Activated naive CD8-positive, alpha-beta T cell treated with anti-CD3 and anti-CD28 coated beads, Interleukin-2, amount 50 U/mL, for 16 hours (primary cell): ENCODE results near the gene EEF2K.
"Not testable (repeated sequence)": the region's sequence is repeated elsewhere in the genome, so short reads cannot be mapped to it uniquely, and the experiment has no call there.

Experiments used
- DNase-seq: peaks from one replicate; pipeline ENCODE4 v3.0.0-alpha.2; 2020; ENCODE audit warnings: low read depth, low spot score

The EEF2K gene

DNA sequence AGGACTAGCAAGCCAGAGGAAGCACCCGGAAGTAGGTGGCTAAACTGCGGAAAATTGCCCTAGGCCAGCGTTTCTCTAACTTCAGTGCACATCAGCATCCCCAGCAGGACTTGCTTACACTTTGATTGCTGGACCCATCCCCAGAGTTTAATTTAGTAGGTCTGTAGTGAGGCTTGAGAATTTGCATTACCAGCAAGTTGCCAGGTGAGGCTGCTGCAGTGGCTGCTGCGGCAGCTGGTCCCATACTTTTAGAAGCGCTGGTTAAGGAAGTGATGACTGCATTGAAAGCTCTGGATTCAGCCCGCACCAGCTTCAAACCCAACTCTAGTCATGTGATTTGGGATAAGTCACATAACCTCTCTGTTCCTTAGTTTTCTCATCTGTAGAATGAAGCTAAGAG is 4.2 kb downstream of the EEF2K start:
- DNase-seq = no peak

DNA sequence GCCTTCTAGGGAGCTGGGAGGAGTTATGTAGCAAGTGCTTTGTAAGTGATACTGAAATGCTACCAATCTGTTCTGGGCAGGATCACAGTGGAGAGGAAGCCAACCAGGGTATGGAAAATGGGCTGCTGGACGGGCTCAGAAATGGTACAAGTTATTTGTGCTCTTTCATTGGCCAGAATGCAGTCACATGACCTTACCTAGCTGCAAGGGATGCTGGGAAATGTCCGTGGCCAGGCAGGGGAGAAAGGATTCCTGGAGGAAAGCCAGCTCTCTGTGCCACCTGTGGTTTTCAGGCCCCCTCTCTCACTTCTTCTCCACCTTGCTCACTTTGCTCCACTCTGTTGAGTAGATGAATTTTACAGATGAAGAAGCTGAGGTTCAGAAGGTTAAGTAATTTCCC is 4.8 kb downstream of the EEF2K start:
- DNase-seq = no peak

DNA sequence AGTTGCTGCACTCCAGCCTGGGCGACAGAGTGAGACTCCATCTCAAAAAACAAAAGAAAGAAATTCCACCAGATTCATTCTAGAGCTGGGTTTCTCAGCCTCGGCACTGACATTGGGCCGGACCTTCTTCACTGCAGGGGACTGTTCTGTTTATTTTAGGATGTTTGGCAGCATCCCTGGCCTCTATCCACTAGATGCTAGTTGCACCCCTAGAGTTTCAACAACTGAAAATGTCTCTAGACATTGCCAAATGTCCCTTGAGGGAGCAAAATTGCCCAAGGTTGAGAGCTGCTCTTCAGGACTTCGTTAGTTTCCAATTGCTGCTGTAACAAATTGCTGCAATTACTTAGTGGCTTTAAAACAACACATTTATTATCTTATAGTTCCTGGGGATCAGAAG is 7.2 kb downstream of the EEF2K start:
- no peak for DNase-seq

DNA sequence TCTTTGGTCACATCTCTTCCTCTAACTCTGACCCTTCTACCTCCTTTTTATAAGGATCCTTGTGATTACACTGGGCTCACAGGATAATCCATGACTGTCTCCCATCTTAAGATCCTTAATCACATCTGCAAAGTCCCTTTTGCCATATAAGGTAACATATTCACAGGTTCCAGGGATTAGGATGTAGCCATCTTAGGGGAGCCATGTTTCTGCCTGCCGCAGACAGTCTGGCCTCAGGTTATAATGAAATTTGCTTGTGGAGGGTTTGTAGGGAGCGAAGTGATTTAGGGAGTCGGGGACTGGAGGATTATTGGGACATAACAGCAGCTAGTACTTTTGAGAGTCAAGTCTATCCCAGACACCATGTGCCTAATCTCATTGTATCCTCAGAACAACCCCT is 7.7 kb downstream of the EEF2K start:
- DNase-seq = no peak

DNA sequence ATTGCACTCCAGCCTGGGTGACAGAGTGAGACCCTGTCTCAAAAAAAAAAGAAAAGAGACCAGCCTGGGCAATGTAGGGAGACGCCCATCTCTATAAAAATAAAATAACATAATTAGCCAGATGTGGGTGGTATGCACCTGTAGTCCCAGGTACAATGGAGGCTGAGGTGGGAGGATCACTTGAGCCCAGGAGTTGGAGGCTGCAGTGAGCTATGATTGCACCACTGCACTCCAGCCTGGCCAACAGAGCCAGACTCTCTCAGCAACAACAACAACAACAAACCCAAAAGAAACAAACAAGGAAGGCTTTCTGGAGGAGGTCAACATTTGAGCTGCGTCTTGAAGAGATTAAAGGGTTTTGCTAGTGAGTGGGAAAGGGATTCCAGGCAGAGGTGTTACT is 8.3 kb downstream of the EEF2K start:
- no peak for DNase-seq

DNA sequence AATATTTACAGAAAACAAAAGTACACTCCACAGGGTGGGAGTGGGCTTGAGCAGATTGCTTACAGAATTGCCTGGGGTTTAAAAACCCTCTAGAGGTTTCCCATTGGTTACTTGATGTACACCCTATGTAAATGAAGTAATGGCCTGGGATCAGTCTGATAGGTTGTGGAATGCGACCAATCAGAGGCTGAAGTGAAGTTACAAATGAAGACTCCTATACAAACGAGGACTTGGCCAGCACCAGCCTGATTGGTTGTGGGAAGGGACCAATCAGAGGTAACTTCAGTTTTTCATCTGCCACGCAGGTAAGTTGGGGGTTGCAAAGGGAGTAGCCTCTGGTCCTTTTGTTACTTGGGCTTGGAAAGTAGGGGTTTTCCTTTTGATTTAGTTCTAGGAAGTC is 8.8 kb downstream of the EEF2K start:
- no peak for DNase-seq

DNA sequence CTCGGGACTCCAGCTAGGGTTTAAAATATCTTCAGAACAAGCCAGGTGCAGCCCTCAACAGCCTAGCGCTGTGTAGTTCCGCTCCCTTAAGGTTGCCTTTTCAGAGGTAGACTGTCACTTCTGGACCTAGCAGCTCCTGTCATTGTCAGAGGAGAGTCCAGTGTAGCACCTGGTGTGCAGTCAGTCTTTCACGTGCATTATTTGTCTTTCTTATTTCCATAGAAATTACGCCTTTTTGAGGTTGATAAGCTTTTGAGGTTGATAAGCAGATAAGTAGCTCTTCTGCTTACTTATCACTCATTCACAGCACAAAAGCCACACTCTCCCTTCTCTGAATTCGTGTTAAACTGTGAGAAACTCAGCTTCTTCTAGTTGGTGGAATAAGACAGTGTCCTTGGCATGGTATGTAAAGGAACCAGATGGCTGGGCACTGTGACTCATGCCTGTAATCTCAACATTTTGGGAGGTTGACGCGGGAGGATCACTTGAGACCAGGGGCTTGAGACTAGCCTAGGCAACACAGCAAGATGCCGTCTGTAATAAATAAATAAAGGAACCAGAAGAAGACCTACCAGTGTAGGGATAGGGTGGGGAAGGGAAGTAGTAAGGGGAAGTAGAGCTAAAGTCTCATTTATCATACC is 10.2 kb downstream of the EEF2K start:
- DNase-seq = no peak

DNA sequence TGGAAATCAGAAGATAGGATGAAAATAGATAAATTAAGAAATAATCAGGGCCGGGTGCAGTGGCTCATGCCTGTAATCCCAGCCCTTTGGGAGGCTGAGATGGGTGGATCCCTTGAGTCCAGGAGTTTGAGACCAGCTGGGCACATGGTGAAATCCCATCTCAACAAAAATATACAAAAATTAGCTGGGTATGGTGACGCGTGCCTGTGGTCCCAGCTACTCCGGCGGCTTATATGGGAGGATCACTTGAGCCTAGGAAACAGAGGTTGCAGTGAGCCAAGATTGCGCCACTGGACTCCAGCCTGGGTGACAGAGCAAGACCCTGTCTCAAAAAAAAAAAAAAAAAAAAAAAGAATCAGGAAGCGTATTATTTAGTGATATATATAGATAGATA is 10.8 kb downstream of the EEF2K start:
- not testable (repeated sequence) for DNase-seq

DNA sequence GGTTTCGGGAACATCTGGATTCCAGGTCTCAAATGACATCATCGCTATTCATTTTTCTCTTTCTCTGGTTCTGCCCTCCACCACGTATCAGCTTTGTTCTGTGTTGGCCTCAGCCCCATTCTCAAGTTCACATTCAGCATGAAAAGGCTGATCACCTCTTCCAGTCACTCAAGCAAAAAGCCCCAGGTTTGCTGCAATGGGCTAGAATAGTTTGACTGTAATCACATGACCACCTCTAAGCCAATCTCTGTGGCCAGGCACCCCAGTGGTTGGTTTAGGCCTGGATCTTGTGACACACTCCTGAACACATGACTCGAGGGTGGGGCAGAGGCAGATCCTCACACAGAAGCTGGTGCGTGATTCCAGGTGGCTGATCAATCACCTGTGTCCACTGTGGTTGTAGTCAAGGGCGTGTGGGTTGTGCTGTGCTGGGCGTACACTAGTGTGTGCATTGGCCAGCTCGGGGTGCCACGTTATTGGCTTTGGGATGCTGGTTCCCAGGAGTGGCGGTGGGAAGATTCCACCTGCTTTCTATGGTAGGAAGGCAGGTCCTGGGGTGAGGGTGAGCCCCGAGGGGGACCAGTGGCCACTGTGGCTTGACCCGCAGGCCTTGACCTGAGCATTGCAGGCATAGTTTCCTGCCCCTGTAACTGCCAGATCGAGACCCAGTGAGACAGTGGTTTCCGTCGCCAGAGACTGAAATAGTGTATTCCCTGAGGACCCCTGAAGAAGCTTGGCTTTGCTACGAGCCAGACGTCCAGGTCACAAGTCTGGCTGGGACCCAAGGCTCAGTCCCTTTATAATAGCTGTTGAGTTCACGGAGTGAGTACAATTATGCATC is 12.0 kb downstream of the EEF2K start:
- no peak for DNase-seq

DNA sequence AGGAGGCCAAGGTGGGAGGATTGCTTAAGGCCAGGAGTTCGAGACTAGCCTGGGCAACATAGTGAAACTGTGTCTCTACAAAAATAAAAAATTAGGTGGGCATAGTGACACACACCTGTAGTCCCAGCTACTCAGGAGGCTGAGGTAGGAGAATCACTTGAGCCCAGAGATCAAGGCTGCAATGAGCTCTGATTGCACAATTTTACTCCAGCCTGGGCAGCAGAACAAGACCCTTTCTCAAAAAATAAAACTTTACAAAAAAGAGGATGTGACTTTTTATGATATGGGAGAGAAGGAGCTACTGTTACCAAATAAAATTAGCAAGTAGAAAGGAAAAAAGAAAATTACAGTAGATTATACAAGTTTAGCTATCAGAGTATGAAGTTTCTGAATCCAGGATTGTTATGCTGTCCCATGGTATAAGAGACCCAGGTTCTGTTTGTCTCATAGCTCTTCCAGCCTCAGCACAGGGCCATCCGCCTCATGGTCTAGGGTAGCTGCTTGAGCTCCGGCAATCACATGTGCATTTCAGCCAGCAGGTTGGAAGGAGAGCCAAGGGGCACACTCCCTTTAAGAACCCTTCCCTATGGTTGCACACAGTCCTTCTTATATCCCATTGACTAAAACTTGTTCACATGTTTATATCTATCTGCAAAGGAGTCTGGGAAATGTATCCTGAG is 13.5 kb downstream of the EEF2K start:
- no peak for DNase-seq

DNA sequence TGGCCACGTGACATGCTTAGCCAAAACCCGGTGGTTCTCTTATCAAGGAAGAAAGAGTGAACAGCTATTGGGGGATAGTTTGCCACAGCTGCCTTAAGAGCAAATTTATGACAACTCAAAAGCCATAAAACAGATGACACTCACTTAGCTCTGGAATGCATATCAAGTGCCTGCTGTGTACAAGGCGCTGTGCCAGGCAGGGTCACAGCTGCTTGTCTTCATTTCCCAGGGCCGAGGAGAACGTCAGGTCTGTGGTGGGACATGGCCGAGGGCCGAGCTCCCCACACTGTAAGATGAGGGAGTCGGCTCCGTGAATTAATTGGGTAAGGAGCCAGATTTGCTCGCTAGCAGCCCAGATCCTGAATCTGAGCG is 14.0 kb downstream of the EEF2K start:
- no peak for DNase-seq

DNA sequence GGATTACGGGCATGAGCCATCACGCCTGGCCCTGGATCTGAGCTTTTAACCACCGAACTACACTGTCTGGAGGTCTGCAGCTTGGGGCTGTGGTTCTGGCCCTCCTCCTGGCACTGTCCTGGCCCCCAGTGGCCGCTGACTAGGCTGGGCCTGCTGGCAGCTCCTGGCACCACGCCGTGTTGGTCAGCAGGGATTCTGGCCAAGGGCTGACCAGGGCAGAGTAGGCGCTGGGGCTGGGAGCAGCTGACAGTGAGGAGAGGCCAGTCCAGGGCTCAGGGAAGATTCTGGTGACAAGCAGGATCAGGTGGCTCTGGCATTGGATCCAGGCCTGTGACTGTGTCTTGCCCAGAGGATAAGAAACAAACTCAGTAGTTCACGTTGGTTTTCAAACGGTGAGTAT is 14.6 kb downstream of the EEF2K start:
- no peak for DNase-seq

DNA sequence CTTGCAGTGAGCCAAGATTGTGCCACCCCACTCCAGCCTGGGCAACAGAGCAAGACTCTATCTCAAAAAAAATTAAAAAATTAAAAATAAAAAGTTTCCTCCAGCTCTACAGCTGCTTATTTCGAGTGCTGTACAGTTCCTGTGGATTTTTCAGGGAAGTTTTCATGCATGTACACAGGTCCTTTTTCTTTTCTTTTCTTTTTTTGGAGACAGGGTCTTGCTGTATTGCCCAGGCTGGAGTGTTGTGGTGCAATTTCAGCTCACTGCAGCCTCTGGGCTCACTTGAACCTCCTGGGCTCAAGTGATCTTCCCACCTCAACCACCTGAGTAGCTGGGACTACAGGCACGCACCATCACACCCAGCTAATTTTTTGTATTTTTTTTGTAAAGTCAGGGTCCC is 15.9 kb downstream of the EEF2K start:
- DNase-seq = no peak

DNA sequence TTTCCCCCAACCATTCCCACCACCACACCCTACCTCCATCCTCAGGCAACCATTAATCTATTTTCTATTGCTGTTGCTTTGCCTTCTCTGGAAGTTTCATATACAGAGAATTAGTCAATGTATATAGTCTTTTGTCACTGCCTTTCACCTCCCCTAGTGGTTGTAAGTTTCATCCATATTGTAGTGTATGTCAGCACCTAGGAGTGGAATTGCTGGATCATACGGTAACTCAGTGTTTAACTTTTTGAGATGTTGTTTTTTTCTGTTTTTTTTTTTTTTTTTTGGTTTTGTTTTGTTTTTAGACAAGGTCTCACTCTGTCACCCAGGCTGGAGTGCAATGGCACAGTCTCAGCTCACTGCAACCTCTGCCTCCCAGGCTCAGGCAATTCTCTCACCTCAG is 16.9 kb downstream of the EEF2K start:
- DNase-seq = no peak

DNA sequence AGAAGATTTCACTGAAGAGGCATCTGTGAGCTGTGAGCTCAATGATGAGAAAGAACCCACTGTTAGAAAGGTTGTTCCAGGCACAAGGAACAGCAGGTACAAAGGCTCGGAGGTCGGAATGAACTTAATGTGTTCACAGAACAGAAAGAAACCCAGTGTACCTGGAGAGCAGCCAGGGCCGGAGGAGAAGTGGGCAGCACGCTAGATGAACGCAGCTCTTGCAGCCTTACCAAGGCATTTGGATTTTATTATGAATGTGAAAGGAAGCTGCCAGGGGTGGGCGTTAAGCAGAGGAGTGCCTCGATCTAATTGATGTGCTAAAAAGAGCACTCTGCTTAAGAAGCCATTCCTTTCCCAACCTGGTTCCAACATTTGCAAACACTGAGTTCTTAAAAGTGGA is 19.0 kb downstream of the EEF2K start:
- no peak for DNase-seq

DNA sequence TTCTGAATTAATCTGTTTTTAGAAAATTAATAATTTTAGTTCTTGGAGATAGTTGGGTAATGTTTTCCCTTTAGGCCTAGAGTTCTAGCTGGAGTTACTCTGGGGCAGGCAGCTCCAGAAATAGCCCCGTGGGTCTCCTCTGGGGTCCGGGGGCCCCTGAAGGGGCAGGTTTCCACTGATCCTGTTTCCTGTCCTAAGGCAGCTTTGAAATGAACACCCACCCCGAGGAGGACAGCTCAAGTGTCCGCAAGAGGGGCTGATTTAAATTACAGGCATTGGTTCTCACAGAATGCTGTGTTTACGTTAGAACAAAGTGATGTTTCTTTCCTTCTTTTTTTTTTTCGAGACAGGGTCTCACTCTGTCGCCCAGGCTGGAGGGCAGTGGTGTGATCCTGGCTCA is 23.8 kb downstream of the EEF2K start:
- no peak for DNase-seq

DNA sequence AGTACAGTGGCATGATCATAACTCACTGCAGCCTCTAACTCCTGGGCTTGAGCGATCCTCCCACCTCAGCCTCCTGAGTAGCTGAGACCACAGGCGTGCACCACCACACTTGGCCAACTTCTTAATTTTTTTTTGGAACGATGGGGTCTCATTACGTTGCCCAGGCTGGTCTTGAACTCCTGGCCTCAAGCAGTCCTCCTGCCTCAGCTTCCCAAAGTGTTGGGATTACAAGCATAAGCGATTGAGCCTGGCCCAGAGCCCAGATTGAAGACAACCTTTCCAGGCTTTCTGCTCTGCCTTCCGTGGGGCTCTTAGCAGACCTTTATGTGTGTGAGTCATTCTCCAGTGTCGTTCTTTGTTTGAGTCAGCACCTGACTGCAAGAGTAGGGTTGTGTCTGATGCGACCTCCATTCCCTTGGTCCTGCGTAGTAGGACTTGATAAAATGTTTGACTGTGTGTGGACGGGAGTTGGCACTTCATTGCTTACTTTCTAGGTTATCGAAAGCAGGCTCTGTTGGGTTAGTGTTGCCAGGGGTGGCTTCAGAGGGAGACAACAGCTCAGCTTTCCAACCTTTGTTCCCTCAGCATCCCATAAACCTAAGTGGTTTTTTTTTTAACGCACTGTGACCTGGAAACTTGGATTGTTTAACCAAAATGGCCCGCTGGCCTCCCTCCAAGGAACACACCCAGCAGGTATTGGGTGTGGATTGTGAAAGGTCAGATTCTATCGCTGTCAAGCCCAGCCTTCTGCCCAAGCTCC is 26.4 kb downstream of the EEF2K start:
- no peak for DNase-seq

DNA sequence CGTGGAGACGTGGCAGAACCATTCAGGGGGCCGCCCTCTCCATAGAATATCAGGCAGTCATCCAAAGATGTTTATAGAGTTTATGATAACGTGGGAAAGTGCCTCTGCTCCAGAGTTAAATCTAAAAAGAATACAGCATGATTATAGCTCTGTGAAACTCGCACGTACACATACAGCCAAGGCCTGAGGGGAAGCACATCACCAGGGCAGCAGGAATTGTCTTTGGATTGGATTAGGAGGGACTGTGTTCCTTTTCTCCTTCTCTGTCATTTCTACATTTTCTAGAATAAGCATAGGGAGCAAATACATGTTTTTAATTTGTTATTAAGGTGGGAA is 26.9 kb downstream of the EEF2K start:
- no peak for DNase-seq

DNA sequence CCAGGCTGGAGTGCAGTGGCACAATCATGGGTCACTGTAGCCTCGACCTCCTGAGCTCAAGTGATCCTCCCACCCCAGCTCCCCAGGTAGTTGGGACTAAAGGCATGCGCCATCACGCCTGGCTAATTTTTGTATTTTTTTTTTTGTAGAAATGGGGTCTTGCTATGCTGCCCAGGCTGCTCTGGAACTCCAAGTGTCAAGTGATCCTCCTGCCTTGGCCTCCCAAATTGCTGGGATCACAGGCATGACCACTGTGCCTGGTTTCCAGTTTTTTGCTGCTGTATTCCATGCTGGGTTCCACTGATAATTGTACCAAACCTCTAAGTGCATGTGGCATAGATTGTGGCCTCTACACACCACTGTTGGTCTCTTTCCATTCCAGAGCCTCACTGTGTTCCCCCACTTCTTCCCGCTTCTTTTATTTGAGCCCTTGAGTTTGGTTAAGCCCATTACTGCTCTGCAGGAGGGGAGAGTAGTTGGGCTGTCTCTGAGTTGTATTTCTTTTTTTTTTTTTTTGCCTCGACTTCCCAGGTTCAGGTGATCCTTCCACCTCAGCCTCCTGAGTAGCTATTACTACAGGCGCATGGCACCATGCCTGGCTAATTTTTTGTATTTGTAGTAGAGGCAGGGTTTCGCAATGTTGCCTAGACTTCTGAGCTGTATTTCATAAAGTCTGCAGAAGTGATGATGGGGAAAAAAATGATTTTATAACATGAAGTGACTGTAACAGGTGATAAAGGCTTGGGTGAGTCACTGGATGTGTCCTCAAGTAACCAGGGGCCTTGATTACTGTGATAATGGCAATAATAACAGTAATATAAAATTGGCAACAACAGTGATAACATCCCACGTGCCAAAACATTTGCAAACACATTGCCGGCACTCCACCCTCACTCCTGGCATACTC is 30.0 kb downstream of the EEF2K start:
- no peak for DNase-seq

DNA sequence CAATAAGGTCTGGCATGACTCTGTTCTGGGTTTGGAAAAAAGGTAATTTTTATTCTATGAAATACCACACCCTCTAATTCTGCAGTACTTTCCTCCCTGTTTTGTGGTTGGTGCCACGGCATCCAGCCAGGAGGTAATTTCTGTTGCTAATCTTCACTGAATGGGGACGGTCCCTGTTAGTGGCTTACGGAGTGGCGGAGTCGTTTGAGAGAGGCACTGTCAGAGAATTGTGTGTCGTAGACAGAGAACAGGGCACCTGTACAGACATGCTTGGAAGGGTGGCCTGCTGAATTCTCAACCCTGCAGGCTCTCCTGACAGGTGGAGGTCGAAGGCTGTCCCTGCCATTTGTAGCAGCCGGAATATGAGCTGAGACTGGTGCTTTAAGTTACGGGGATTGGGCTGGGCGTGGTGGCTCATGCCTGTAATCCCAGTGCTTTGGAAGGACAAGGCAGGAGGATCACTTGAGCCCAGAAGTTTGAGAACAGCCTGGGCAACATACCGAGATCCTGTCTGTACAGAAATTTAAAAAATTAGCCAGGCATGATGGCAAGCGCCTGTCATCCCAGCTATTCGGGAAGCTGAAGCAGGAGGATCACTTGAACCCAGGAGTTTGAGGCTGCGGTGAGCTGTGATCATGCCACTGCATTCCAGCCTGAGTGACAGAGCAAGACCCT is 33.2 kb downstream of the EEF2K start:
- no peak for DNase-seq
